Activated CD8-positive, alpha-beta T cell treated with anti-CD3 and anti-CD28 coated beads, Interleukin-2, amount 10 ng/mL, durations not matched to agents 7 days and 5 days (primary cell): ENCODE data around the gene LRFN4. TPM values are rescaled to one million over a fixed set of nuclear protein-coding genes. Genes with fewer than 3 reads are reported as not detected.

Experiments
- ATAC-seq: fragments of 150-1000 bp; cut with Tn5 transposase; one replicate; pipeline ENCODE4 v1.10.0; 2021; ENCODE audit warnings: moderate library complexity
- CTCF ChIA-PET: fragments of 350-600 bp; sonication (Branson Sonifier 250); formaldehyde crosslinking; loops from one replicate; lab custom pipeline; 2021; ENCODE audit warnings: antibody characterized with exemption; lab: Charles Lee
- POLR2A ChIA-PET: fragments of 350-600 bp; sonication (Branson Sonifier 250); formaldehyde crosslinking; loops from one replicate; lab custom pipeline; 2021; ENCODE audit warnings: antibody characterized with exemption; lab: Charles Lee
- DNase-seq: peaks from one replicate; pipeline ENCODE4 v3.0.0-alpha.2; 2020
- H3K27ac Mint-ChIP-seq: one replicate; pipeline ENCODE4 v1.8.0; 2021; ENCODE audit warnings: mild to moderate bottlenecking, mixed read lengths
- H3K27me3 Mint-ChIP-seq: one replicate; pipeline ENCODE4 v1.8.0; 2021; ENCODE audit warnings: low read depth, mixed read lengths
- H3K36me3 Mint-ChIP-seq: one replicate; pipeline ENCODE4 v1.8.0; 2021; ENCODE audit warnings: low read depth, mixed read lengths
- H3K4me1 Mint-ChIP-seq: one replicate; pipeline ENCODE4 v1.8.0; 2021; ENCODE audit warnings: low read depth, mixed read lengths
- H3K4me3 Mint-ChIP-seq: one replicate; pipeline ENCODE4 v1.8.0; 2021; ENCODE audit warnings: mild to moderate bottlenecking, mixed read lengths
- H3K9me3 Mint-ChIP-seq: one replicate; pipeline ENCODE4 v1.8.0; 2022; ENCODE audit warnings: mixed read lengths; ENCODE audit not compliant: insufficient read depth
- total RNA-seq, 2 experiments: library from RNA; stranded (reverse); gene quantifications; one replicate each; pipeline ENCODE4 v1.2.3, GENCODE V29; 2021

LRFN4 gene
- total RNA-seq, 2 experiments from 2014 or later = 24.6 to 28.3 TPM

DNA sequence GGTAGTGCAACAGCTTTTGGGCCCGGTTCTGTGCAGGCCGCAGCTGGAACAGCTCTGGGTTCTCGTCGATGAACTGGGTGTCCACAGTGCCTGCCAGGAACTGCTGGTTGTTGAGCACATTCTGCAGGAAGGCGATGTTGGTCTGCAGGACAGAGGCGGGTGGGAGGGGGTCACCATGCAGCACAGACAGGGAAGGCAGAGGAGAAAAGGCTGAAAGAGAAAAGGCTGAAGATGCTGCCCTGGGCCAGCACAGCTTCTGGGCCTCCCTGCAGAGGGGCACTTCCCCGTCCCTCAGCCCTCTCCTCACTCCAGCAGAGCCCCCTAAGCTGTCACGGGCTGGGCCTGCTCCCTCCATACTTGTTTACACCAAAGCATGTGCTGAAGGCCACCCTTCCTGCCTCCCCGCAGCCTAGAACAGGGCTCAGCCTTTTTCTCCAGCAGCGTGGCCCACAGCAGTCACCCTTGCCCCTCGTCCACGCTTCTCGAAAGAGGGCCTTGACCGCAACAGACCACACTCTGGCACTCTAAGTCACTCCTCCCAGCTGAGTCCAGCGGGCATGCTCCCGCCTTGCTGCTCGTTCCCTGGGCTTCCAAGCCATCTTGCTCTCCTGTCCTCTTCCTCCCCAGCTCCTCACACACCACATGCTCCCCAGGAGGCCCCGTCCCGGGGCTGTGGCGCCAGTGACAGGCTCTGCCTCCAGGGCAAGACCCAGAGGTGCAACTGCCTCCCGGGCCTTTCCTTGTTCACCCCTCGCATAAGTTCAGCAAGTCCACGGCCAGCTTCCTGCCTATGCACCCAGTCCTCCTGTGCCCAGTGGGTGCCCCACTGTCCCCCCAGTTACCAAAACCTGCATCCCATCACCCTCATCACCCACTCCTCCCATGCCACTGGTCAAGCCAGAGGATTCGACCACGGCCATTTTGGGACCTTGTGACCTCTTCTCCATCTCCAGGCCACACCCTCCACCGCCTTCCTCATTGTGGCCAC, 3.3 kb upstream of the LRFN4 start:
- Mint-ChIP-seq H3K27me3 (no peaks in the 10 kb centered on the region), H3K4me3 (no peak overlapping the region), H3K27ac (peak overlapping the region; percentile 2), H3K4me1 (peaks cover 40% of the 10 kb centered on the region), H3K36me3 (no peaks in the 10 kb centered on the region), H3K9me3 (no peaks in the 10 kb centered on the region)
- ATAC-seq = no peak
- POLR2A ChIA-PET = interaction anchor here (5.5 kb wide), 1 partner anchor 10 kb away, joined by 92 read pairs; the partner anchor contains the start of gene RCE1
- CTCF ChIA-PET = interaction anchor here (1.3 to 2.6 kb wide), 2 partner anchors 9 to 11 kb away, joined by 3 to 14 read pairs; no protein-coding TSS in a partner anchor
- no peak for DNase-seq

DNA sequence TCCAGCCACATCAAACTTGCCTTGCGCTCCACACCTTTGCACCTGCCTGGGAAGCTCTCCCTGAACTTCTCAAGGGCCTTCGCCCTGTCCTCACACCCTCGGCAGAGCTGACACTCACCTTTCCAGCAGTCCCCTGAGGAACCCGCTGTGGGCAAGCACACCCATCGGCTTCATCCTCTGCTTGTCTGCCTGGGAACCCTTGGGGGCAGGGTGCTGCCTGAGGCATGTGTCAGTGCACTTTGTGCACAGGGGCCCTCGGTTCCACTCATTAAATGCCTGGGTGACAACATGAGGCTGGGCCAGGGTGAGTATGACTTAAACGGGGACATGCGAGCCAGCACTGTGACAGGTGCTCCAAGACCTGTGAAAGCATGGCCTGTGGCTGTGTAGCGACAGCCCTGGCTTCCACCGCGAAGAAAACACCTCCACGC, 2.6 kb upstream of the LRFN4 start:
- H3K27ac Mint-ChIP-seq = peak overlapping the region; percentile 18
- DNase-seq (no peak), ATAC-seq (no peak)
- ChIA-PET CTCF (interaction anchor here (1.3 kb wide), 1 partner anchor 10 kb away, joined by 3 read pairs; no protein-coding TSS in a partner anchor), POLR2A (interaction anchor here (5.5 kb wide), 1 partner anchor 10 kb away, joined by 92 read pairs; the partner anchor contains the start of gene RCE1)
- H3K9me3 Mint-ChIP-seq = no peaks in the 10 kb centered on the region
- no peaks in the 10 kb centered on the region for H3K27me3 Mint-ChIP-seq
- no peak overlapping the region for H3K4me3 Mint-ChIP-seq
- H3K36me3 Mint-ChIP-seq = no peaks in the 10 kb centered on the region
- peaks cover 40% of the 10 kb centered on the region for H3K4me1 Mint-ChIP-seq

DNA sequence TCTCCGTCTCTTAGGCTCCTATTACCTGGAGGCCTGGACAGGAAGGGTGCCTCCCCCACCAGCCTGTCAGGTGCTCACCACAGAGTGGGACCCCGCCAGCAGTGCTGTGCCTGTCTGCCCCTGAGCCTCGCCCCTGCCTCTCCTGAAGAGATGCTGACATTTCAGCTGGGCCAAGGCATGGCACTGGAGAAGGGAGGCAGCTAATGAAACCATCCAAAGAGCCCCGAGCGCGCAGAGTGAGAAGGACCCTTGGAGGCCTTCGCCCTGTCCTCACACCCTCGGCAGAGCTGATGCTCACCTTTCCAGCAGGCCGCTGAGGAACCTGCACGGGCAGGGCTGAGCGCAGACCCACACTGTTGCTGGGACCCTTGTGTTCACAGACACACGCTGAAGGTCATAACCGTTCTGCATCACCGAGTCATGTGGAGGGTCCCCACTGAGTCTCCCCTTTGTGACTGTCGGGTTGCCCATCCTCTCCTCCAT, 2.1 kb upstream of the LRFN4 start:
- DNase-seq = no peak
- no peaks in the 10 kb centered on the region for H3K36me3 Mint-ChIP-seq
- ChIA-PET POLR2A (interaction anchor here (1.2 to 5.5 kb wide), 2 partner anchors 11 to 238 kb away, joined by 3 to 92 read pairs; partner anchors contain the start of genes RBM14 and RCE1), CTCF (interaction anchor here (0.7 to 1.9 kb wide), 3 partner anchors 10 to 19 kb away, joined by 3 to 23 read pairs (median 3); partner anchors contain the start of gene RCE1)
- ATAC-seq = no peak
- peak overlapping the region; percentile 73 for H3K4me3 Mint-ChIP-seq
- no peaks in the 10 kb centered on the region for H3K27me3 Mint-ChIP-seq
- H3K9me3 Mint-ChIP-seq = no peaks in the 10 kb centered on the region
- H3K27ac Mint-ChIP-seq = peak overlapping the region; percentile 39
- peaks cover 40% of the 10 kb centered on the region for H3K4me1 Mint-ChIP-seq

DNA sequence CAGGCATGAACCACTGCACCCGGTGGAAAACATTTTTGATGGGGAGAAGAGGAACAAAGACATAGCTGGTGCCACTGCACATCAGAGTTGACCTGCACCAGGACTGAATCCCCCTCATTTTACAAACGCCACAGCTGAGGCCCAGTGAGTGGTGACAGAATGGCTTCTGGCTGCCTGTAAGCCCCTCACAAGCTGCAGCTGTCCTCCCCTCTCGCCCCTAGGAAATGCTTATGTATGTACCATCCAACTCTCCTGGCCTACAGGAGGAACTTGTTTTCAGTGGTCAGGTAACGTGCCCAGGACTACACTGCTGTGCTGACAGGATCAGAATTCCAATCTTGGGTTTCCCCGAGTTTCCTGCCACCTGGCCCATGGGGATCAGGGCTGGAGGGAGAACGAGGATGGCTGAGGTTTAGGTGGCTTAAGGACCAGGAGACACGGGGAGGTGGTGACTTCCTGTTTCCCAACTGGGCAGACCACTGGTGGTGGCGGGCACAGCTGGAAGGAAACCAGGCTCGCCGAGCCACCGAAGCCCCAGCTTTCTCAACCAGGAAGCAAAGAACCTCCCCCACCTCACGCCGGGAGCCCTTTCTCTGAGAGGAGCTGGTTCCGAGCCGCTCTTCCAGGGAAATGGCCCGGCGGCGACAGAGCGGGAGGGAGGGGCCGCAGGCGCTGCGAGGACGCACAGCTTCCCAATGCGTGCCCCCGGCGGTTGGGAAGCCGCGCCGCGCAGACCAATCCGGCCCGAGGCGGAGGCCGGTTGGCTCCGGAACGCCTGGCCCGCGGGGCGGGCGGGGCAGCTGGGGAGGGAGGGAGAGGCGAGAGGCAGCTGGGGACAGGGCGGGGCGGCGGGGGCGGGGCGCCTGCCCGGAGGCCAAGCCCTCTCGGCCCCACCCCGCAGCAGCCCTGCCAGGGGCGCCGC, 1.0 kb upstream of the LRFN4 start:
- Mint-ChIP-seq H3K36me3 (no peaks in the 10 kb centered on the region), H3K4me1 (peaks cover 35% of the 10 kb centered on the region), H3K27ac (peak overlapping the region; percentile 84), H3K4me3 (peak overlapping the region; percentile 88), H3K9me3 (no peaks in the 10 kb centered on the region), H3K27me3 (no peaks in the 10 kb centered on the region)
- DNase-seq (peak; percentile 91), ATAC-seq (peak; percentile 85)
- CTCF ChIA-PET = interaction anchor here (1.9 kb wide), 1 partner anchor 12 kb away, joined by 23 read pairs; the partner anchor contains the start of gene RCE1
- POLR2A ChIA-PET = interaction anchor here (0.7 to 5.5 kb wide), 4 partner anchors 12 to 239 kb away, joined by 3 to 92 read pairs (median 4); partner anchors contain the start of genes PC, RBM14, RBM4 and RCE1

- Mint-ChIP-seq H3K36me3 (no peaks in the 10 kb centered on the region), H3K4me1 (peaks cover 23% of the 10 kb centered on the region), H3K27ac (peak overlapping the region; percentile 80), H3K4me3 (peak overlapping the region; percentile 78), H3K27me3 (no peaks in the 10 kb centered on the region), H3K9me3 (no peaks in the 10 kb centered on the region)
- no peak for DNase-seq
- ChIA-PET CTCF (no interaction called here), POLR2A (interaction anchor here (0.7 kb wide), 1 partner anchor 14 kb away, joined by 3 read pairs; no protein-coding TSS in a partner anchor)
- ATAC-seq = no peak
These were observed 516 bp downstream of the LRFN4 start for GRCh38 chr11:66857234-66857926.

DNA sequence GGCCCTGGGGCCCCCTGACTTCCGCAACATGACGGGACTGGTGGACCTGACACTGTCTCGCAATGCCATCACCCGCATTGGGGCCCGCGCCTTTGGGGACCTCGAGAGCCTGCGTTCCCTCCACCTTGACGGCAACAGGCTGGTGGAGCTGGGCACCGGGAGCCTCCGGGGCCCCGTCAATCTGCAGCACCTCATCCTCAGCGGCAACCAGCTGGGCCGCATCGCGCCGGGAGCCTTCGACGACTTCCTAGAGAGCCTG, 992 bp downstream of the LRFN4 start:
- H3K4me3 Mint-ChIP-seq = peak overlapping the region; percentile 78
- H3K36me3 Mint-ChIP-seq = no peaks in the 10 kb centered on the region
- H3K27me3 Mint-ChIP-seq = no peaks in the 10 kb centered on the region
- H3K27ac Mint-ChIP-seq = peak overlapping the region; percentile 15
- ATAC-seq (no peak), DNase-seq (no peak)
- H3K4me1 Mint-ChIP-seq = peaks cover 23% of the 10 kb centered on the region
- CTCF ChIA-PET = no interaction called here
- H3K9me3 Mint-ChIP-seq = no peaks in the 10 kb centered on the region
- POLR2A ChIA-PET = interaction anchor here (0.7 kb wide), 1 partner anchor 13 kb away, joined by 3 read pairs; no protein-coding TSS in a partner anchor

- ATAC-seq (no peak), DNase-seq (no peak)
- H3K36me3 Mint-ChIP-seq = no peaks in the 10 kb centered on the region
- H3K27ac Mint-ChIP-seq = no peak overlapping the region
- POLR2A ChIA-PET = interaction anchor here (0.7 kb wide), 1 partner anchor 13 kb away, joined by 3 read pairs; no protein-coding TSS in a partner anchor
- CTCF ChIA-PET = no interaction called here
- no peaks in the 10 kb centered on the region for H3K9me3 Mint-ChIP-seq
- H3K4me1 Mint-ChIP-seq = peaks cover 23% of the 10 kb centered on the region
- no peaks in the 10 kb centered on the region for H3K27me3 Mint-ChIP-seq
- peak overlapping the region; percentile 78 for H3K4me3 Mint-ChIP-seq
These were observed 1.5 kb downstream of the LRFN4 start for GRCh38 chr11:66858186-66858938.

DNA sequence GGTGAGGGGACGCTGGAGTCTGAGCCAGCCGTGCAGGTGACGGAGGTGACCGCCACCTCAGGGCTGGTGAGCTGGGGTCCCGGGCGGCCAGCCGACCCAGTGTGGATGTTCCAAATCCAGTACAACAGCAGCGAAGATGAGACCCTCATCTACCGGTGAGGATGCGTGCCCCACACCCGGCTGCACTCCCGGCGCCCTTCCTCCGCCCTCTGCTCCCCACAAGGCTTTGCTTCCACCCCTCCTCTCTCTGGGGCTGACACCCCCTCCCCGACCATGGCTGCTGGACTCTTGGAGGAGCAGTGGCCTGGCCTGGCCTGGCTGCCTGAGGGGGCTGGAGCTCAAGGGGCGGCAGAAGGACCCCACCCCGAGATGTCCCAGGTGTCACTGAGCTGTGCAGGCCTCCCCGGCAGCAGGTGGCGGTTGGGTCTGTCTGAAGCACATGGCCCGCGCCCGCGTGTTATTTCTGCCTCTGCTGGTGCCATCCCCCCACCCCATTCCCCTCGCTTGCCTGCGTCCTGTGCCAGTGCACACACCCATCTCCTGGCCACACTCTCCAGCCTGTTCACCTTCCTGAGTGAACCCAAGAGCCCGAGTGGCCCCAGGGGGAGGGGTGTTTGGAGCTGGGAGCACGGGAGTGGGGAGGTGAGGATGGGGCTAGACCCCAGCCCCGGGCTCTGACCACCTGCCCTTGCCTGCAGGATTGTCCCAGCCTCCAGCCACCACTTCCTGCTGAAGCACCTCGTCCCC, 2.2 kb downstream of the LRFN4 start:
- Mint-ChIP-seq H3K27me3 (no peaks in the 10 kb centered on the region), H3K9me3 (no peaks in the 10 kb centered on the region), H3K36me3 (no peaks in the 10 kb centered on the region), H3K4me1 (peaks cover 18% of the 10 kb centered on the region), H3K4me3 (no peak overlapping the region), H3K27ac (no peak overlapping the region)
- no peak for DNase-seq
- no peak for ATAC-seq
- ChIA-PET POLR2A (no interaction called here), CTCF (no interaction called here)

DNA sequence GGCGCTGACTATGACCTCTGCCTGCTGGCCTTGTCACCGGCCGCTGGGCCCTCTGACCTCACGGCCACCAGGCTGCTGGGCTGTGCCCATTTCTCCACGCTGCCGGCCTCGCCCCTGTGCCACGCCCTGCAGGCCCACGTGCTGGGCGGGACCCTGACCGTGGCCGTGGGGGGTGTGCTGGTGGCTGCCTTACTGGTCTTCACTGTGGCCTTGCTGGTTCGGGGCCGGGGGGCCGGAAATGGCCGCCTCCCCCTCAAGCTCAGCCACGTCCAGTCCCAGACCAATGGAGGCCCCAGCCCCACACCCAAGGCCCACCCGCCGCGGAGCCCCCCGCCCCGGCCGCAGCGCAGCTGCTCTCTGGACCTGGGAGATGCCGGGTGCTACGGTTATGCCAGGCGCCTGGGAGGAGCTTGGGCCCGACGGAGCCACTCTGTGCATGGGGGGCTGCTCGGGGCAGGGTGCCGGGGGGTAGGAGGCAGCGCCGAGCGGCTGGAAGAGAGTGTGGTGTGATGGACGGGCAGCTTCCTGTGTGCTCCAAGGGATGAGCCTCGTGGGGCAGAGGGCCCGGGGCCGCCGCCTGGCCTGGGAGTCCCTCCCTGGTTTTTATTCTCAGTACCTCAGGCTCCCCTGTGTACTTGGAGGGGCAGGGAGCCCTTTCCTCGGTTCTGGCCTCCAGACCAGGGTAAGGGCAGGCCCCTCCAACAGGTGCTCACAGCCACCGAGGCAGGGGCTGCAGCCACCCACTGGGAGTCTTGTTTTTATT, 3.0 kb downstream of the LRFN4 start:
- no peak overlapping the region for H3K27ac Mint-ChIP-seq
- no peaks in the 10 kb centered on the region for H3K27me3 Mint-ChIP-seq
- DNase-seq (no peak), ATAC-seq (no peak)
- CTCF ChIA-PET = no interaction called here
- POLR2A ChIA-PET = no interaction called here
- no peaks in the 10 kb centered on the region for H3K9me3 Mint-ChIP-seq
- no peak overlapping the region for H3K4me3 Mint-ChIP-seq
- H3K36me3 Mint-ChIP-seq = no peaks in the 10 kb centered on the region
- H3K4me1 Mint-ChIP-seq = peaks cover 12% of the 10 kb centered on the region
